ENCODE measurements around the gene PHACTR1. TPM values are rescaled to one million over a fixed set of nuclear protein-coding genes. Genes with fewer than 3 reads are reported as not detected.

Gene PHACTR1
- polyA plus RNA-seq, 1 experiment: not detected

- no peaks in the 10 kb centered on the region for H3K9me3 ChIP-seq (ENCODE audit: control insufficient read depth, insufficient read depth, low read length)
- CTCF ChIA-PET: no interaction called here
- POLR2A ChIA-PET: no interaction called here
- no peak overlapping the region for H3K27ac ChIP-seq (ENCODE audit: low read depth, low read length)
- no peak overlapping the region for H3K4me3 ChIP-seq (ENCODE audit: low read depth, low read length)
- no peaks in the 10 kb centered on the region for H3K27me3 ChIP-seq (ENCODE audit: control insufficient read depth, insufficient read depth, low read length)
- DNase-seq (ENCODE audit: low read depth, low spot score): no peak
- no peak for TF ChIP-seq CTCF (IDR thresholded peaks at IDR 0.05; ENCODE audit: low read depth, low read length)
Observed at GRCh38 chr6:13071550-13072345, 355.2 kb downstream of the PHACTR1 start.

GRCh38 chr6:13072686-13073347 is 356.2 kb downstream of the PHACTR1 start:
- ChIA-PET POLR2A (no interaction called here), CTCF (no interaction called here)
- H3K27me3 ChIP-seq (ENCODE audit: control insufficient read depth, insufficient read depth, low read length): no peaks in the 10 kb centered on the region
- H3K4me3 ChIP-seq (ENCODE audit: low read depth, low read length): no peak overlapping the region
- no peak overlapping the region for H3K27ac ChIP-seq (ENCODE audit: low read depth, low read length)
- TF ChIP-seq CTCF (IDR thresholded peaks at IDR 0.05; ENCODE audit: low read depth, low read length): no peak
- DNase-seq (ENCODE audit: low read depth, low spot score): no peak
- no peaks in the 10 kb centered on the region for H3K9me3 ChIP-seq (ENCODE audit: control insufficient read depth, insufficient read depth, low read length)

- DNase-seq (ENCODE audit: low read depth, low spot score): no peak
- CTCF ChIA-PET: no interaction called here
- TF ChIP-seq CTCF (IDR thresholded peaks at IDR 0.05; ENCODE audit: low read depth, low read length): no peak
Observed at GRCh38 chr6:13074415-13075140, 358.0 kb downstream of the PHACTR1 start.

GRCh38 chr6:13075141-13075845 is 358.7 kb downstream of the PHACTR1 start:
- H3K9me3 ChIP-seq (ENCODE audit: control insufficient read depth, insufficient read depth, low read length): no peaks in the 10 kb centered on the region
- TF ChIP-seq CTCF (IDR thresholded peaks at IDR 0.05; ENCODE audit: low read depth, low read length): no peak
- H3K27me3 ChIP-seq (ENCODE audit: control insufficient read depth, insufficient read depth, low read length): no peaks in the 10 kb centered on the region
- H3K4me3 ChIP-seq (ENCODE audit: low read depth, low read length): no peak overlapping the region
- ChIA-PET POLR2A (no interaction called here), CTCF (interaction anchor here (0.6 kb wide), 1 partner anchor 183 kb away, joined by 3 read pairs; no protein-coding TSS in a partner anchor)
- DNase-seq (ENCODE audit: low read depth, low spot score): no peak
- no peak overlapping the region for H3K27ac ChIP-seq (ENCODE audit: low read depth, low read length)

More at GRCh38 chr6:13074415-13075140, 358.0 kb downstream of the PHACTR1 start:
- Histone ChIP-seq H3K9me3 (ENCODE audit: control insufficient read depth, insufficient read depth, low read length) (no peaks in the 10 kb centered on the region), H3K27me3 (ENCODE audit: control insufficient read depth, insufficient read depth, low read length) (no peaks in the 10 kb centered on the region), H3K4me3 (ENCODE audit: low read depth, low read length) (no peak overlapping the region), H3K27ac (ENCODE audit: low read depth, low read length) (no peak overlapping the region)
- POLR2A ChIA-PET: no interaction called here
